GM23338 (cell line): Measurements from ENCODE around the gene OXLD1.

ENCODE experiments used
- CREB1 ChIP-seq: fragments of 250-450 bp; sonication (Bioruptor Pico); IDR thresholded peaks from 2 replicates; pipeline ENCODE4 v1.5.0; 2020; ENCODE audit warnings: low read depth, mild to moderate bottlenecking, moderate library complexity
- ETS1 ChIP-seq: IDR thresholded peaks from 2 replicates; pipeline ENCODE4 v1.6.1; 2016; ENCODE audit warnings: antibody characterized with exemption
- EZH2 ChIP-seq: fragments of 200-600 bp; sonication (generic); IDR thresholded peaks from one replicate; pipeline ENCODE4 v1.8.0; 2017; ENCODE audit warnings: antibody characterized with exemption, mild to moderate bottlenecking, low read depth; ENCODE audit not compliant: unreplicated experiment
- EZH2phosphoT487 ChIP-seq: fragments of 200-600 bp; sonication (generic); IDR thresholded peaks from one replicate; pipeline ENCODE4 v1.8.1; 2018; ENCODE audit warnings: antibody characterized with exemption; ENCODE audit not compliant: unreplicated experiment
- JUNB ChIP-seq: IDR thresholded peaks from one replicate; pipeline ENCODE4 v1.6.1; 2016; ENCODE audit warnings: antibody characterized with exemption; ENCODE audit not compliant: unreplicated experiment
- NANOG ChIP-seq: IDR thresholded peaks from 2 replicates; pipeline ENCODE4 v1.6.1; 2016; ENCODE audit warnings: antibody characterized with exemption, borderline replicate concordance
- POLR2AphosphoS5 ChIP-seq: IDR thresholded peaks from 2 replicates; pipeline ENCODE4 v1.6.1; 2016; ENCODE audit warnings: antibody characterized with exemption, low read depth
- REST ChIP-seq: IDR thresholded peaks from one replicate; pipeline ENCODE4 v1.6.1; 2018; ENCODE audit warnings: antibody characterized with exemption; ENCODE audit not compliant: unreplicated experiment
- STAT1 ChIP-seq: IDR thresholded peaks from one replicate; pipeline ENCODE4 v1.6.1; 2016; ENCODE audit warnings: antibody characterized with exemption; ENCODE audit not compliant: unreplicated experiment
- ZNF114 ChIP-seq: fragments of 250-450 bp; sonication (Bioruptor Pico); IDR thresholded peaks from 2 replicates; pipeline ENCODE4 v1.5.0; 2020; ENCODE audit warnings: mild to moderate bottlenecking, moderate library complexity
- ZNF331 ChIP-seq: fragments of 250-450 bp; sonication (Bioruptor Pico); IDR thresholded peaks from 2 replicates; pipeline ENCODE4 v1.5.0; 2020; ENCODE audit warnings: low read depth, mild to moderate bottlenecking, moderate library complexity
- TF ChIP-seq, protein P1 (sequence below), 2 experiments: fragments of 200-600 bp in 1 of 2; sonication (generic) in 1 of 2; conservative IDR thresholded peaks; 2 replicates each; pipeline versions ENCODE4 v1.5.1 to v1.6.1; 2016 to 2017; ENCODE audit warnings: antibody characterized with exemption in 2 of 2, low read depth in 2 of 2, mild to moderate bottlenecking in 2 of 2, moderate library complexity in 1 of 2
- TF ChIP-seq, protein P2 (sequence below): fragments of 250-450 bp; sonication (Bioruptor Pico); IDR thresholded peaks from 2 replicates; pipeline ENCODE4 v1.5.0; 2020; ENCODE audit warnings: mild to moderate bottlenecking, moderate library complexity

- TF ChIP-seq, protein P1, sequence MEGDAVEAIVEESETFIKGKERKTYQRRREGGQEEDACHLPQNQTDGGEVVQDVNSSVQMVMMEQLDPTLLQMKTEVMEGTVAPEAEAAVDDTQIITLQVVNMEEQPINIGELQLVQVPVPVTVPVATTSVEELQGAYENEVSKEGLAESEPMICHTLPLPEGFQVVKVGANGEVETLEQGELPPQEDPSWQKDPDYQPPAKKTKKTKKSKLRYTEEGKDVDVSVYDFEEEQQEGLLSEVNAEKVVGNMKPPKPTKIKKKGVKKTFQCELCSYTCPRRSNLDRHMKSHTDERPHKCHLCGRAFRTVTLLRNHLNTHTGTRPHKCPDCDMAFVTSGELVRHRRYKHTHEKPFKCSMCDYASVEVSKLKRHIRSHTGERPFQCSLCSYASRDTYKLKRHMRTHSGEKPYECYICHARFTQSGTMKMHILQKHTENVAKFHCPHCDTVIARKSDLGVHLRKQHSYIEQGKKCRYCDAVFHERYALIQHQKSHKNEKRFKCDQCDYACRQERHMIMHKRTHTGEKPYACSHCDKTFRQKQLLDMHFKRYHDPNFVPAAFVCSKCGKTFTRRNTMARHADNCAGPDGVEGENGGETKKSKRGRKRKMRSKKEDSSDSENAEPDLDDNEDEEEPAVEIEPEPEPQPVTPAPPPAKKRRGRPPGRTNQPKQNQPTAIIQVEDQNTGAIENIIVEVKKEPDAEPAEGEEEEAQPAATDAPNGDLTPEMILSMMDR (conservative IDR thresholded peaks at IDR 0.05; ENCODE audit: low read depth in 2 of 2) = no peak
- TF ChIP-seq EZH2phosphoT487 (no peak), CREB1 (CRISPR knock-in tag) (no peak), POLR2AphosphoS5 (no peak), EZH2 (peak; percentile 56), ETS1 (no peak), REST (no peak), NANOG (no peak), ZNF114 (CRISPR knock-in tag) (no peak), JUNB (no peak), STAT1 (no peak), ZNF331 (CRISPR knock-in tag) (no peak)
- TF ChIP-seq, protein P2, sequence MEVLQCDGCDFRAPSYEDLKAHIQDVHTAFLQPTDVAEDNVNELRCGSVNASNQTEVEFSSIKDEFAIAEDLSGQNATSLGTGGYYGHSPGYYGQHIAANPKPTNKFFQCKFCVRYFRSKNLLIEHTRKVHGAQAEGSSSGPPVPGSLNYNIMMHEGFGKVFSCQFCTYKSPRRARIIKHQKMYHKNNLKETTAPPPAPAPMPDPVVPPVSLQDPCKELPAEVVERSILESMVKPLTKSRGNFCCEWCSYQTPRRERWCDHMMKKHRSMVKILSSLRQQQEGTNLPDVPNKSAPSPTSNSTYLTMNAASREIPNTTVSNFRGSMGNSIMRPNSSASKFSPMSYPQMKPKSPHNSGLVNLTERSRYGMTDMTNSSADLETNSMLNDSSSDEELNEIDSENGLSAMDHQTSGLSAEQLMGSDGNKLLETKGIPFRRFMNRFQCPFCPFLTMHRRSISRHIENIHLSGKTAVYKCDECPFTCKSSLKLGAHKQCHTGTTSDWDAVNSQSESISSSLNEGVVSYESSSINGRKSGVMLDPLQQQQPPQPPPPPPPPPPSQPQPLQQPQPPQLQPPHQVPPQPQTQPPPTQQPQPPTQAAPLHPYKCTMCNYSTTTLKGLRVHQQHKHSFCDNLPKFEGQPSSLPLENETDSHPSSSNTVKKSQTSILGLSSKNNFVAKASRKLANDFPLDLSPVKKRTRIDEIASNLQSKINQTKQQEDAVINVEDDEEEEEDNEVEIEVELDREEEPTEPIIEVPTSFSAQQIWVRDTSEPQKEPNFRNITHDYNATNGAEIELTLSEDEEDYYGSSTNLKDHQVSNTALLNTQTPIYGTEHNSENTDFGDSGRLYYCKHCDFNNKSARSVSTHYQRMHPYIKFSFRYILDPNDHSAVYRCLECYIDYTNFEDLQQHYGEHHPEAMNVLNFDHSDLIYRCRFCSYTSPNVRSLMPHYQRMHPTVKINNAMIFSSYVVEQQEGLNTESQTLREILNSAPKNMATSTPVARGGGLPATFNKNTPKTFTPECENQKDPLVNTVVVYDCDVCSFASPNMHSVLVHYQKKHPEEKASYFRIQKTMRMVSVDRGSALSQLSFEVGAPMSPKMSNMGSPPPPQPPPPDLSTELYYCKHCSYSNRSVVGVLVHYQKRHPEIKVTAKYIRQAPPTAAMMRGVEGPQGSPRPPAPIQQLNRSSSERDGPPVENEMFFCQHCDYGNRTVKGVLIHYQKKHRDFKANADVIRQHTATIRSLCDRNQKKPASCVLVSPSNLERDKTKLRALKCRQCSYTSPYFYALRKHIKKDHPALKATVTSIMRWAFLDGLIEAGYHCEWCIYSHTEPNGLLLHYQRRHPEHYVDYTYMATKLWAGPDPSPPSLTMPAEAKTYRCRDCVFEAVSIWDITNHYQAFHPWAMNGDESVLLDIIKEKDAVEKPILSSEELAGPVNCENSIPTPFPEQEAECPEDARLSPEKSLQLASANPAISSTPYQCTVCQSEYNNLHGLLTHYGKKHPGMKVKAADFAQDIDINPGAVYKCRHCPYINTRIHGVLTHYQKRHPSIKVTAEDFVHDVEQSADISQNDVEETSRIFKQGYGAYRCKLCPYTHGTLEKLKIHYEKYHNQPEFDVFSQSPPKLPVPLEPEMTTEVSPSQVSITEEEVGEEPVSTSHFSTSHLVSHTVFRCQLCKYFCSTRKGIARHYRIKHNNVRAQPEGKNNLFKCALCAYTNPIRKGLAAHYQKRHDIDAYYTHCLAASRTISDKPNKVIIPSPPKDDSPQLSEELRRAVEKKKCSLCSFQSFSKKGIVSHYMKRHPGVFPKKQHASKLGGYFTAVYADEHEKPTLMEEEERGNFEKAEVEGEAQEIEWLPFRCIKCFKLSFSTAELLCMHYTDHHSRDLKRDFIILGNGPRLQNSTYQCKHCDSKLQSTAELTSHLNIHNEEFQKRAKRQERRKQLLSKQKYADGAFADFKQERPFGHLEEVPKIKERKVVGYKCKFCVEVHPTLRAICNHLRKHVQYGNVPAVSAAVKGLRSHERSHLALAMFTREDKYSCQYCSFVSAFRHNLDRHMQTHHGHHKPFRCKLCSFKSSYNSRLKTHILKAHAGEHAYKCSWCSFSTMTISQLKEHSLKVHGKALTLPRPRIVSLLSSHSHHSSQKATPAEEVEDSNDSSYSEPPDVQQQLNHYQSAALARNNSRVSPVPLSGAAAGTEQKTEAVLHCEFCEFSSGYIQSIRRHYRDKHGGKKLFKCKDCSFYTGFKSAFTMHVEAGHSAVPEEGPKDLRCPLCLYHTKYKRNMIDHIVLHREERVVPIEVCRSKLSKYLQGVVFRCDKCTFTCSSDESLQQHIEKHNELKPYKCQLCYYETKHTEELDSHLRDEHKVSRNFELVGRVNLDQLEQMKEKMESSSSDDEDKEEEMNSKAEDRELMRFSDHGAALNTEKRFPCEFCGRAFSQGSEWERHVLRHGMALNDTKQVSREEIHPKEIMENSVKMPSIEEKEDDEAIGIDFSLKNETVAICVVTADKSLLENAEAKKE (CRISPR knock-in tag) = no peak
These were observed 18.8 kb downstream of the OXLD1 start for GRCh38 chr17:81647640-81648012.
